ENCODE data around the gene FBRS.

GRCh38 chr16:30650369-30651123 lies 7.7 kb upstream of the FBRS start, which contains the start of gene PRR14:
- TF ChIP-seq POLR2AphosphoS5 (IDR thresholded peaks at IDR 0.05; ENCODE audit: low read depth, low read length) (peak; percentile 11; the same call in 1 of the 2 replicates), POLR2A (IDR thresholded peaks at IDR 0.05; ENCODE audit: low read depth, low read length) (peak; percentile 50; the same call in 1 of the 2 replicates)

Measured in GM12892 (cell line).